NCI-H2107 treated with DMSO at 0.1 percent for 48 hours (cell line): ENCODE measurements around the gene MYADML2.
A peak's percentile ranks its signal among the peaks of the same experiment; 100 is the strongest.
"Not testable (repeated sequence)": the region's sequence is repeated elsewhere in the genome, so short reads cannot be mapped to it uniquely, and the experiment has no call there.

Source experiments
- DNase-seq: peaks from one replicate; lab custom pipeline; 2025; ENCODE audit not compliant: unreplicated experiment; lab: John Stamatoyannopoulos, UW

Gene MYADML2

GRCh38 chr17:81926451-81927151, 20.4 kb downstream of the MYADML2 start:
- DNase-seq: no peak

- DNase-seq: no peak
These were observed 21.1 kb downstream of the MYADML2 start for GRCh38 chr17:81925860-81926450.

- no peak for DNase-seq
These were observed 22.2 kb downstream of the MYADML2 start for GRCh38 chr17:81924557-81925532.

GRCh38 chr17:81923302-81924260, 23.5 kb downstream of the MYADML2 start:
- DNase-seq: no peak

- DNase-seq: no peak
These were observed 24.3 kb downstream of the MYADML2 start for GRCh38 chr17:81922566-81923301.

GRCh38 chr17:81921996-81922565, 25.0 kb downstream of the MYADML2 start:
- DNase-seq: no peak

- DNase-seq: no peak
These were observed 25.5 kb downstream of the MYADML2 start for GRCh38 chr17:81921537-81921862.

GRCh38 chr17:81920612-81921536, 26.2 kb downstream of the MYADML2 start:
- no peak for DNase-seq

GRCh38 chr17:81918832-81919545, 28.0 kb downstream of the MYADML2 start:
- DNase-seq: no peak

GRCh38 chr17:81918333-81918669, 28.7 kb downstream of the MYADML2 start:
- DNase-seq: not testable (repeated sequence)

- DNase-seq: peak; percentile 61
These were observed 29.3 kb downstream of the MYADML2 start, which contains the start of gene SIRT7 for GRCh38 chr17:81917565-81918332. Gene SIRT7 (minus strand): TSS chr17:81918176. CDS start chr17:81918131, 45 bp downstream.

GRCh38 chr17:81916234-81917001, 30.6 kb downstream of the MYADML2 start:
- no peak for DNase-seq

- no peak for DNase-seq
These were observed 31.7 kb downstream of the MYADML2 start for GRCh38 chr17:81915331-81915730.

- no peak for DNase-seq
These were observed 32.8 kb downstream of the MYADML2 start for GRCh38 chr17:81914103-81914850.

GRCh38 chr17:81913394-81914102, 33.5 kb downstream of the MYADML2 start:
- no peak for DNase-seq
